HCT116 (cell line): ENCODE data around the gene AHRR. TPM values are rescaled to one million over a fixed set of nuclear protein-coding genes. Genes with fewer than 3 reads are reported as not detected.

Experiments used
- ATAC-seq: fragments of 200-7000 bp; cut with Tn5 transposase; 2 replicates; pipeline ENCODE4 v1.9.1; 2020; ENCODE audit warnings: mild to moderate bottlenecking, moderate library complexity
- BruUV-seq: library from RNA; stranded (reverse); fragments of 400-500 nt; replicated peaks from 2 replicates; lab custom pipeline; 2021; lab: Mats Ljungman, UMichigan
- CTCF ChIA-PET: fragments of 300-600 bp; sonication (Branson Sonifier 250); formaldehyde crosslinking; loops from one replicate; lab custom pipeline; 2021; ENCODE audit warnings: antibody characterized with exemption; lab: Charles Lee
- POLR2A ChIA-PET: fragments of 300-600, 350-600 bp; sonication (Branson Sonifier 250); formaldehyde crosslinking; loops from one replicate; lab custom pipeline; 2021; ENCODE audit warnings: antibody characterized with exemption; lab: Charles Lee
- RAD21 ChIA-PET, 2 experiments: fragments of 300-600 bp; sonication (Branson Sonifier 250); formaldehyde crosslinking; loops; one replicate each; lab custom pipeline; 2023; ENCODE audit warnings: low total read pairs in 2 of 2; ENCODE audit not compliant: uncharacterized antibody in 2 of 2, unreplicated experiment in 2 of 2, low non-redundant PET in 1 of 2; lab: Charles Lee
- DNase-seq: peaks from one replicate; pipeline ENCODE4 v3.0.0-alpha.2; 2010; ENCODE audit warnings: low read depth, low spot score
- H2AFZ ChIP-seq: fragments of 200-600 bp; shearing (Covaris generic), sonication (generic); 2 replicates; pipeline ENCODE4 v1.6.1; 2017; ENCODE audit warnings: low read depth, mixed run types, mixed read lengths, antibody characterized with exemption, low read length; ENCODE audit not compliant: poor library complexity, severe bottlenecking
- H3K27ac ChIP-seq: 2 replicates; pipeline ENCODE4 v1.5.1; 2012; ENCODE audit warnings: low read depth, low read length
- H3K27me3 ChIP-seq: fragments of 200-600 bp; sonication (generic); 2 replicates; pipeline ENCODE4 v1.6.1; 2016; ENCODE audit warnings: mixed run types, low read length, mixed read lengths; ENCODE audit not compliant: insufficient read depth
- H3K36me3 ChIP-seq, 2 experiments: fragments of 200-500 bp in 1 of 2; fragments of 200-600 bp in 1 of 2; sonication (Bioruptor generic) in 1 of 2; sonication (generic) in 1 of 2; 2 replicates each; pipeline versions ENCODE4 v1.5.1 to v1.6.1; 2014 to 2016; ENCODE audit warnings: low read length in 2 of 2, inconsistent platforms in 1 of 2, mixed read lengths in 1 of 2, mixed run types in 1 of 2; ENCODE audit not compliant: insufficient read depth in 2 of 2, control insufficient read depth in 1 of 2
- H3K4me1 ChIP-seq, 2 experiments: fragments of 200-600 bp in 1 of 2; sonication (generic) in 1 of 2; 2 replicates each; pipeline versions ENCODE4 v1.5.1 to v1.6.1; 2012 to 2017; ENCODE audit warnings: low read length in 2 of 2, inconsistent platforms in 1 of 2, mild to moderate bottlenecking in 1 of 2, mixed read lengths in 1 of 2, mixed run types in 1 of 2, moderate library complexity in 1 of 2; ENCODE audit not compliant: insufficient read depth in 2 of 2, control insufficient read depth in 1 of 2
- H3K4me2 ChIP-seq: fragments of 200-600 bp; sonication (generic); 2 replicates; pipeline ENCODE4 v1.6.1; 2017; ENCODE audit warnings: mixed run types, low read length, mixed read lengths
- H3K4me3 ChIP-seq, 2 experiments: fragments of 200-600 bp in 1 of 2; sonication (generic) in 1 of 2; replicated peaks in 1 of 2; 2 replicates each; pipeline ENCODE4 v1.5.1; 2011 to 2016; ENCODE audit warnings: low read length in 2 of 2, control low read depth in 1 of 2, low read depth in 1 of 2, mild to moderate bottlenecking in 1 of 2, mixed read lengths in 1 of 2, mixed run types in 1 of 2
- H3K79me2 ChIP-seq: fragments of 200-600 bp; sonication (generic); 2 replicates; pipeline ENCODE4 v1.6.1; 2017; ENCODE audit warnings: mild to moderate bottlenecking, mixed run types, low read length, moderate library complexity, mixed read lengths; ENCODE audit not compliant: insufficient read depth
- H3K9ac ChIP-seq: fragments of 200-600 bp; sonication (generic); 2 replicates; pipeline ENCODE4 v1.6.1; 2016; ENCODE audit warnings: low read length, mixed read lengths
- H3K9me2 ChIP-seq: fragments of 200-600 bp; sonication (generic), shearing (Covaris generic); 2 replicates; pipeline ENCODE4 v1.6.1; 2017; ENCODE audit warnings: mixed run types, mild to moderate bottlenecking, moderate library complexity; ENCODE audit not compliant: insufficient read depth
- H3K9me3 ChIP-seq, 2 experiments: fragments of 200-500 bp in 1 of 2; fragments of 200-600 bp in 1 of 2; sonication (Bioruptor generic) in 1 of 2; sonication (generic) in 1 of 2; 2 replicates each; pipeline ENCODE4 v1.6.1; 2014 to 2017; ENCODE audit warnings: low read length in 2 of 2, mixed read lengths in 2 of 2, inconsistent platforms in 1 of 2, low read depth in 1 of 2, mild to moderate bottlenecking in 1 of 2, mixed run types in 1 of 2, moderate library complexity in 1 of 2; ENCODE audit not compliant: control insufficient read depth in 1 of 2, insufficient read depth in 1 of 2
- H4K20me1 ChIP-seq: fragments of 200-600 bp; sonication (generic), shearing (Covaris generic); 2 replicates; pipeline ENCODE4 v1.6.1; 2017; ENCODE audit warnings: mixed run types, mild to moderate bottlenecking, moderate library complexity; ENCODE audit not compliant: insufficient read depth
- CBX3 ChIP-seq: IDR thresholded peaks from 2 replicates; pipeline ENCODE4 v1.6.1; 2012; ENCODE audit warnings: low read depth
- EGR1 ChIP-seq: IDR thresholded peaks from 2 replicates; pipeline ENCODE4 v1.6.1; 2012; ENCODE audit warnings: low read depth
- ELF1 ChIP-seq: IDR thresholded peaks from 2 replicates; pipeline ENCODE4 v1.6.1; 2012; ENCODE audit warnings: low read depth, borderline replicate concordance
- EZH2 ChIP-seq: fragments of 200-600 bp; sonication (generic); IDR thresholded peaks from 2 replicates; pipeline ENCODE4 v1.6.1; 2017; ENCODE audit warnings: antibody characterized with exemption, mixed run types
- EZH2phosphoT487 ChIP-seq: fragments of 200-600 bp; IDR thresholded peaks from 2 replicates; pipeline ENCODE4 v1.6.1; 2018; ENCODE audit warnings: antibody characterized with exemption, borderline replicate concordance
- FOSL1 ChIP-seq: IDR thresholded peaks from 2 replicates; pipeline ENCODE4 v1.6.1; 2012; ENCODE audit warnings: low read depth
- JUND ChIP-seq: IDR thresholded peaks from 2 replicates; pipeline ENCODE4 v1.6.1; 2012
- RAD21 ChIP-seq: IDR thresholded peaks from 2 replicates; pipeline ENCODE4 v1.6.1; 2012; ENCODE audit warnings: low read depth, mild to moderate bottlenecking
- REST ChIP-seq: IDR thresholded peaks from 2 replicates; pipeline ENCODE4 v1.6.1; 2012; ENCODE audit warnings: low read depth
- SIN3A ChIP-seq: IDR thresholded peaks from 2 replicates; pipeline ENCODE4 v1.6.1; 2012; ENCODE audit warnings: low read depth
- ZBTB33 ChIP-seq: IDR thresholded peaks from 2 replicates; pipeline ENCODE4 v1.6.1; 2011; ENCODE audit warnings: mild to moderate bottlenecking, low read length, moderate library complexity; ENCODE audit not compliant: insufficient replicate concordance; ENCODE audit errors: extremely low read depth
- ZNF274 ChIP-seq: fragments of 200-500 bp; sonication (Bioruptor generic); IDR thresholded peaks from 2 replicates; pipeline ENCODE4 v1.6.1; 2014; ENCODE audit warnings: mild to moderate bottlenecking, low read depth, low read length, inconsistent platforms
- intact Hi-C: fragments of 100-400 bp; cut with micrococcal nuclease; formaldehyde crosslinking; loops from 2 replicates; pipeline ENCODE4 v1.10.0; 2022
- total RNA-seq: library from RNA; stranded (reverse); gene quantifications from one replicate; pipeline ENCODE4 v1.2.1, GENCODE V29; 2021; ENCODE audit not compliant: unreplicated experiment

The AHRR gene
- total RNA-seq, 1 experiment from 2014 or later = 12.7 TPM

GRCh38 chr5:362978-363765 is 41.7 kb downstream of the AHRR start:
- no peak overlapping the region for H3K4me3 ChIP-seq
- ChIA-PET POLR2A (no interaction called here), RAD21 (no interaction called here), CTCF (no interaction called here)
- no peaks in the 10 kb centered on the region for H3K79me2 ChIP-seq
- H3K9ac ChIP-seq = no peak overlapping the region
- intact Hi-C loops = no loop called here
- no peaks in the 10 kb centered on the region for H3K4me1 ChIP-seq
- no peak for DNase-seq
- ATAC-seq = no peak
- BruUV-seq = no TSS peak
- no peak overlapping the region for H3K4me2 ChIP-seq
- H2AFZ ChIP-seq = no peak overlapping the region
- H4K20me1 ChIP-seq = no peaks in the 10 kb centered on the region
- H3K9me2 ChIP-seq = no peaks in the 10 kb centered on the region
- H3K9me3 ChIP-seq = 0 out of 4 replicates have a peak, but pooled peaks cover 4% of the 10 kb centered on the region in 2 experiments
- TF ChIP-seq EGR1 (no peak), SIN3A (no peak), EZH2 (no peak), ELF1 (no peak), EZH2phosphoT487 (no peak), RAD21 (no peak), ZBTB33 (no peak)
- H3K27ac ChIP-seq = no peak overlapping the region
- no peaks in the 10 kb centered on the region; a peak in 1 of 4 replicates for H3K36me3 ChIP-seq
- no peaks in the 10 kb centered on the region for H3K27me3 ChIP-seq

- ChIA-PET CTCF (no interaction called here), RAD21 (no interaction called here), POLR2A (no interaction called here)
- H3K4me3 ChIP-seq = no peak overlapping the region
- intact Hi-C loops = no loop called here
- no peaks in the 10 kb centered on the region for H3K9me2 ChIP-seq
- H2AFZ ChIP-seq = no peak overlapping the region
- no peaks in the 10 kb centered on the region for H4K20me1 ChIP-seq
- no peaks in the 10 kb centered on the region for H3K4me1 ChIP-seq
- no peak overlapping the region for H3K27ac ChIP-seq
- no TSS peak for BruUV-seq
- no peaks in the 10 kb centered on the region for H3K79me2 ChIP-seq
- H3K9ac ChIP-seq = no peak overlapping the region
- H3K36me3 ChIP-seq = no peaks in the 10 kb centered on the region; a peak in 1 of 4 replicates
- no peak overlapping the region for H3K4me2 ChIP-seq
- DNase-seq (no peak), ATAC-seq (no peak)
- H3K27me3 ChIP-seq = no peaks in the 10 kb centered on the region
- 0 out of 4 replicates have a peak, but pooled peaks cover 4% of the 10 kb centered on the region in 2 experiments for H3K9me3 ChIP-seq
- no peak for TF ChIP-seq REST
- no peak for TF ChIP-seq CBX3
- TF ChIP-seq EZH2phosphoT487 = no peak
- TF ChIP-seq RAD21 = no peak
- TF ChIP-seq SIN3A = no peak
- no peak for TF ChIP-seq ZNF274
- TF ChIP-seq FOSL1 = no peak
- no peak for TF ChIP-seq JUND
- TF ChIP-seq ELF1 = no peak
Observed at GRCh38 chr5:364497-364896, 43.0 kb downstream of the AHRR start.
